HEK293 (cell line): ENCODE measurements around the gene KCNIP4.

Experiments
- CTCF ChIP-seq: fragments of 450-650 bp; formaldehyde crosslinking; IDR thresholded peaks from 2 replicates; pipeline ENCODE4 v1.5.1; 2016; ENCODE audit warnings: missing biosample characterization, missing genetic modification characterization
- ELK4 ChIP-seq: IDR thresholded peaks from 2 replicates; pipeline ENCODE4 v1.6.1; 2011; ENCODE audit warnings: mild to moderate bottlenecking, low read depth, low read length, borderline replicate concordance
- OSR2 ChIP-seq: fragments of 450-650 bp; formaldehyde crosslinking; IDR thresholded peaks from 2 replicates; pipeline ENCODE4 v1.5.1; 2016; ENCODE audit warnings: missing biosample characterization, missing genetic modification characterization
- PBX3 ChIP-seq: sonication (generic); formaldehyde crosslinking; IDR thresholded peaks from 2 replicates; pipeline ENCODE4 v1.8.1; 2022; ENCODE audit warnings: mild to moderate bottlenecking, moderate library complexity, missing genetic modification reagents
- ZNF138 ChIP-seq: fragments of 450-650 bp; formaldehyde crosslinking; IDR thresholded peaks from 2 replicates; pipeline ENCODE4 v1.5.1; 2016; ENCODE audit warnings: missing biosample characterization, missing genetic modification characterization, borderline replicate concordance
- ZNF274 ChIP-seq, 2 experiments: fragments of 200-500 bp in 1 of 2; fragments of 450-650 bp in 1 of 2; sonication (Bioruptor generic) in 1 of 2; formaldehyde crosslinking in 1 of 2; IDR thresholded peaks; 2 replicates each; pipeline versions ENCODE4 v1.5.1 to v1.6.1; 2014 to 2016; ENCODE audit warnings: borderline replicate concordance in 1 of 2, inconsistent platforms in 1 of 2, low read length in 1 of 2, missing biosample characterization in 1 of 2, missing genetic modification characterization in 1 of 2
- ZNF280D ChIP-seq: fragments of 450-650 bp; formaldehyde crosslinking; IDR thresholded peaks from 2 replicates; pipeline ENCODE4 v1.5.1; 2016; ENCODE audit warnings: missing biosample characterization, missing genetic modification characterization
- ZNF621 ChIP-seq: fragments of 450-650 bp; formaldehyde crosslinking; IDR thresholded peaks from 2 replicates; pipeline ENCODE4 v1.5.1; 2017; ENCODE audit warnings: missing biosample characterization, missing genetic modification characterization
- TF ChIP-seq, protein P1 (sequence below): fragments of 450-650 bp; formaldehyde crosslinking; IDR thresholded peaks from 2 replicates; pipeline ENCODE4 v1.5.1; 2016; ENCODE audit warnings: missing biosample characterization, missing genetic modification characterization

- TF ChIP-seq, protein P1, sequence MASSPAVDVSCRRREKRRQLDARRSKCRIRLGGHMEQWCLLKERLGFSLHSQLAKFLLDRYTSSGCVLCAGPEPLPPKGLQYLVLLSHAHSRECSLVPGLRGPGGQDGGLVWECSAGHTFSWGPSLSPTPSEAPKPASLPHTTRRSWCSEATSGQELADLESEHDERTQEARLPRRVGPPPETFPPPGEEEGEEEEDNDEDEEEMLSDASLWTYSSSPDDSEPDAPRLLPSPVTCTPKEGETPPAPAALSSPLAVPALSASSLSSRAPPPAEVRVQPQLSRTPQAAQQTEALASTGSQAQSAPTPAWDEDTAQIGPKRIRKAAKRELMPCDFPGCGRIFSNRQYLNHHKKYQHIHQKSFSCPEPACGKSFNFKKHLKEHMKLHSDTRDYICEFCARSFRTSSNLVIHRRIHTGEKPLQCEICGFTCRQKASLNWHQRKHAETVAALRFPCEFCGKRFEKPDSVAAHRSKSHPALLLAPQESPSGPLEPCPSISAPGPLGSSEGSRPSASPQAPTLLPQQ (tag by site-specific recombination) = no peak
- no peak for TF ChIP-seq ZNF274 (IDR thresholded peaks at IDR 0.05; ENCODE audit: low read length)
- TF ChIP-seq ZNF274 (tag by site-specific recombination; IDR thresholded peaks at IDR 0.05; ENCODE audit: borderline replicate concordance) = no peak
- TF ChIP-seq CTCF (tag by site-specific recombination) = no peak
- no peak for TF ChIP-seq PBX3 (CRISPR knock-in tag)
- no peak for TF ChIP-seq ZNF138 (tag by site-specific recombination)
- no peak for TF ChIP-seq ZNF280D (tag by site-specific recombination)
- no peak for TF ChIP-seq ELK4
- TF ChIP-seq OSR2 = no peak
- TF ChIP-seq ZNF621 (tag by site-specific recombination) = no peak
These were observed 1052.6 kb downstream of the KCNIP4 start for GRCh38 chr4:20895988-20896387.
